DMS53 (cell line): ENCODE results near the gene MOGAT1.
"Not testable (repeated sequence)": the region's sequence is repeated elsewhere in the genome, so short reads cannot be mapped to it uniquely, and the experiment has no call there.

Source experiments
- DNase-seq: peaks from one replicate; lab custom pipeline; 2025; lab: John Stamatoyannopoulos, UW

MOGAT1 gene

GRCh38 chr2:222710736-222711135, 39.3 kb downstream of the MOGAT1 start:
- DNase-seq = no peak

- no peak for DNase-seq
Observed at GRCh38 chr2:222711315-222711940, 40.0 kb downstream of the MOGAT1 start.

- DNase-seq = no peak
Observed at GRCh38 chr2:222713002-222713401, 41.5 kb downstream of the MOGAT1 start.

- DNase-seq = no peak
Observed at GRCh38 chr2:222714361-222715241, 43.1 kb downstream of the MOGAT1 start.

GRCh38 chr2:222715742-222716141, 44.3 kb downstream of the MOGAT1 start:
- no peak for DNase-seq

- not testable (repeated sequence) for DNase-seq
Observed at GRCh38 chr2:222719787-222720186, 48.3 kb downstream of the MOGAT1 start.

GRCh38 chr2:222721597-222721996, 50.1 kb downstream of the MOGAT1 start:
- DNase-seq = not testable (repeated sequence)

- no peak for DNase-seq
Observed at GRCh38 chr2:222722327-222722946, 51.0 kb downstream of the MOGAT1 start.

- DNase-seq = no peak
Observed at GRCh38 chr2:222724208-222724607, 52.8 kb downstream of the MOGAT1 start.

GRCh38 chr2:222728621-222729020, 57.2 kb downstream of the MOGAT1 start:
- DNase-seq = no peak

GRCh38 chr2:222730366-222730999, 59.0 kb downstream of the MOGAT1 start:
- DNase-seq = no peak

GRCh38 chr2:222731201-222731621, 59.8 kb downstream of the MOGAT1 start:
- DNase-seq = no peak

GRCh38 chr2:222732489-222733178, 61.2 kb downstream of the MOGAT1 start:
- no peak for DNase-seq

- no peak for DNase-seq
Observed at GRCh38 chr2:222733470-222733845, 62.0 kb downstream of the MOGAT1 start.

GRCh38 chr2:222733846-222734702, 62.6 kb downstream of the MOGAT1 start:
- no peak for DNase-seq

- DNase-seq = no peak
Observed at GRCh38 chr2:222734703-222735014, 63.2 kb downstream of the MOGAT1 start.

- DNase-seq = no peak
Observed at GRCh38 chr2:222736301-222736700, 64.8 kb downstream of the MOGAT1 start.

- no peak for DNase-seq
Observed at GRCh38 chr2:222736924-222737323, 65.5 kb downstream of the MOGAT1 start.

GRCh38 chr2:222738312-222738711, 66.9 kb downstream of the MOGAT1 start:
- no peak for DNase-seq

- no peak for DNase-seq
Observed at GRCh38 chr2:222738809-222739208, 67.4 kb downstream of the MOGAT1 start.

- DNase-seq = no peak
Observed at GRCh38 chr2:222739939-222740338, 68.5 kb downstream of the MOGAT1 start.
